ENCODE measurements around the gene HOXB7. TPM values are rescaled to one million over a fixed set of nuclear protein-coding genes. Genes with fewer than 3 reads are reported as not detected.

Gene HOXB7
- total RNA-seq, 1 experiment from 2014 or later, result not detected

DNA sequence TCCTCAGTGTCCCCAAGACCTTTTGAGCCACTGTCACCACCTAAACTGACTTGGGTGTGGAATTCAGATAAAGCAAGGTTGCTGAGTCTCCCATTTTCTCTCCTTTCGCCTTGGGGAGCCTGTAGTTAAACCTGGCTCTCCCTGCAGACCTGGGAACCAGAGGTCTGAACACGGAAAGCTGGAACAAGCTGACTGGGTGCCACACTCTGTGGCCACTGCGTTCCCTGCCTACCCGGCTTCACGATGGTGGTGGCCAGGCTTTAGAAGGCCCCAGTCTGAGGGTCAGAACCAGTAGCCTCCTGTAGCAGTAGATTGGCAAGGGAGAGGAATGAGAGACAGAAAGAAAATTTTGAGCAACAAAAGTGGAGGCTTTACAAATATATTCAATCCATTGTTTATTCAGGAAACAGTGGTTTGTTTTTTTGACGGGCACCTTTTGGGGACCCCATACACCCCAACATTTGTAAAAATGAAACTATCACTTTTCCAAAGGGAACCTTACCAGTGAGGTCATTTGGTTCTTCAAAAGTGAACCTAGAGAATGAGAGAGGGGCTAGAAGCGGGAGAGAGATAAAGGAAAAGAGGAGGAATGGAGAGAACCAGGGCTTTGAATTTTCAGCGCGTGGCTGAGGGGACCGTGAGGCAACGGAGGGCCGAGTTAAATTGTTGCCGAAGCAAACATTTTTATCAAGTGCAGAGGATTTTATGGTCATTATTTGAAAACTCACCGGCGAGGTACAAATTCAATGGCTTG lies 6.1 kb upstream of the HOXB7 start:
- Mint-ChIP-seq H3K27ac (no peak overlapping the region), H3K36me3 (no peaks in the 10 kb centered on the region), H3K4me1 (peaks cover 33% of the 10 kb centered on the region), H3K9me3 (no peaks in the 10 kb centered on the region), H3K27me3 (ENCODE audit: low read depth) (peaks cover 100% of the 10 kb centered on the region; the same call in 1 of the 2 replicates), H3K4me3 (no peak overlapping the region)
- TF ChIP-seq, protein P1, sequence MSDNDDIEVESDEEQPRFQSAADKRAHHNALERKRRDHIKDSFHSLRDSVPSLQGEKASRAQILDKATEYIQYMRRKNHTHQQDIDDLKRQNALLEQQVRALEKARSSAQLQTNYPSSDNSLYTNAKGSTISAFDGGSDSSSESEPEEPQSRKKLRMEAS (CRISPR knock-in tag; IDR thresholded peaks at IDR 0.05), result no peak
- TF ChIP-seq, protein P2, sequence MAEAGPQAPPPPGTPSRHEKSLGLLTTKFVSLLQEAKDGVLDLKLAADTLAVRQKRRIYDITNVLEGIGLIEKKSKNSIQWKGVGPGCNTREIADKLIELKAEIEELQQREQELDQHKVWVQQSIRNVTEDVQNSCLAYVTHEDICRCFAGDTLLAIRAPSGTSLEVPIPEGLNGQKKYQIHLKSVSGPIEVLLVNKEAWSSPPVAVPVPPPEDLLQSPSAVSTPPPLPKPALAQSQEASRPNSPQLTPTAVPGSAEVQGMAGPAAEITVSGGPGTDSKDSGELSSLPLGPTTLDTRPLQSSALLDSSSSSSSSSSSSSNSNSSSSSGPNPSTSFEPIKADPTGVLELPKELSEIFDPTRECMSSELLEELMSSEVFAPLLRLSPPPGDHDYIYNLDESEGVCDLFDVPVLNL (CRISPR knock-in tag; IDR thresholded peaks at IDR 0.05; ENCODE audit: borderline replicate concordance, low read depth), result no peak
- TF ChIP-seq GTF2I (CRISPR knock-in tag; conservative IDR thresholded peaks at IDR 0.05) (no peak), ZNF121 (CRISPR knock-in tag; IDR thresholded peaks at IDR 0.05) (no peak), ATF1 (CRISPR knock-in tag; IDR thresholded peaks at IDR 0.05) (no peak), SMAD3 (CRISPR knock-in tag; IDR thresholded peaks at IDR 0.05; ENCODE audit: borderline replicate concordance) (no peak), ZNF317 (CRISPR knock-in tag; IDR thresholded peaks at IDR 0.05; ENCODE audit: borderline replicate concordance, low read depth) (no peak), RELA (CRISPR knock-in tag; IDR thresholded peaks at IDR 0.05; ENCODE audit: borderline replicate concordance) (no peak), FOXK1 (CRISPR knock-in tag; IDR thresholded peaks at IDR 0.05) (no peak), CREB1 (CRISPR knock-in tag; IDR thresholded peaks at IDR 0.05) (no peak)
- TF ChIP-seq, protein P3, sequence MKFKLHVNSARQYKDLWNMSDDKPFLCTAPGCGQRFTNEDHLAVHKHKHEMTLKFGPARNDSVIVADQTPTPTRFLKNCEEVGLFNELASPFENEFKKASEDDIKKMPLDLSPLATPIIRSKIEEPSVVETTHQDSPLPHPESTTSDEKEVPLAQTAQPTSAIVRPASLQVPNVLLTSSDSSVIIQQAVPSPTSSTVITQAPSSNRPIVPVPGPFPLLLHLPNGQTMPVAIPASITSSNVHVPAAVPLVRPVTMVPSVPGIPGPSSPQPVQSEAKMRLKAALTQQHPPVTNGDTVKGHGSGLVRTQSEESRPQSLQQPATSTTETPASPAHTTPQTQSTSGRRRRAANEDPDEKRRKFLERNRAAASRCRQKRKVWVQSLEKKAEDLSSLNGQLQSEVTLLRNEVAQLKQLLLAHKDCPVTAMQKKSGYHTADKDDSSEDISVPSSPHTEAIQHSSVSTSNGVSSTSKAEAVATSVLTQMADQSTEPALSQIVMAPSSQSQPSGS (CRISPR knock-in tag; IDR thresholded peaks at IDR 0.05; ENCODE audit: borderline replicate concordance, low read depth), result no peak
- TF ChIP-seq, protein P4, sequence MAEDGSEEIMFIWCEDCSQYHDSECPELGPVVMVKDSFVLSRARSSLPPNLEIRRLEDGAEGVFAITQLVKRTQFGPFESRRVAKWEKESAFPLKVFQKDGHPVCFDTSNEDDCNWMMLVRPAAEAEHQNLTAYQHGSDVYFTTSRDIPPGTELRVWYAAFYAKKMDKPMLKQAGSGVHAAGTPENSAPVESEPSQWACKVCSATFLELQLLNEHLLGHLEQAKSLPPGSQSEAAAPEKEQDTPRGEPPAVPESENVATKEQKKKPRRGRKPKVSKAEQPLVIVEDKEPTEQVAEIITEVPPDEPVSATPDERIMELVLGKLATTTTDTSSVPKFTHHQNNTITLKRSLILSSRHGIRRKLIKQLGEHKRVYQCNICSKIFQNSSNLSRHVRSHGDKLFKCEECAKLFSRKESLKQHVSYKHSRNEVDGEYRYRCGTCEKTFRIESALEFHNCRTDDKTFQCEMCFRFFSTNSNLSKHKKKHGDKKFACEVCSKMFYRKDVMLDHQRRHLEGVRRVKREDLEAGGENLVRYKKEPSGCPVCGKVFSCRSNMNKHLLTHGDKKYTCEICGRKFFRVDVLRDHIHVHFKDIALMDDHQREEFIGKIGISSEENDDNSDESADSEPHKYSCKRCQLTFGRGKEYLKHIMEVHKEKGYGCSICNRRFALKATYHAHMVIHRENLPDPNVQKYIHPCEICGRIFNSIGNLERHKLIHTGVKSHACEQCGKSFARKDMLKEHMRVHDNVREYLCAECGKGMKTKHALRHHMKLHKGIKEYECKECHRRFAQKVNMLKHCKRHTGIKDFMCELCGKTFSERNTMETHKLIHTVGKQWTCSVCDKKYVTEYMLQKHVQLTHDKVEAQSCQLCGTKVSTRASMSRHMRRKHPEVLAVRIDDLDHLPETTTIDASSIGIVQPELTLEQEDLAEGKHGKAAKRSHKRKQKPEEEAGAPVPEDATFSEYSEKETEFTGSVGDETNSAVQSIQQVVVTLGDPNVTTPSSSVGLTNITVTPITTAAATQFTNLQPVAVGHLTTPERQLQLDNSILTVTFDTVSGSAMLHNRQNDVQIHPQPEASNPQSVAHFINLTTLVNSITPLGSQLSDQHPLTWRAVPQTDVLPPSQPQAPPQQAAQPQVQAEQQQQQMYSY (CRISPR knock-in tag; IDR thresholded peaks at IDR 0.05), result no peak
- TF ChIP-seq, protein P5, sequence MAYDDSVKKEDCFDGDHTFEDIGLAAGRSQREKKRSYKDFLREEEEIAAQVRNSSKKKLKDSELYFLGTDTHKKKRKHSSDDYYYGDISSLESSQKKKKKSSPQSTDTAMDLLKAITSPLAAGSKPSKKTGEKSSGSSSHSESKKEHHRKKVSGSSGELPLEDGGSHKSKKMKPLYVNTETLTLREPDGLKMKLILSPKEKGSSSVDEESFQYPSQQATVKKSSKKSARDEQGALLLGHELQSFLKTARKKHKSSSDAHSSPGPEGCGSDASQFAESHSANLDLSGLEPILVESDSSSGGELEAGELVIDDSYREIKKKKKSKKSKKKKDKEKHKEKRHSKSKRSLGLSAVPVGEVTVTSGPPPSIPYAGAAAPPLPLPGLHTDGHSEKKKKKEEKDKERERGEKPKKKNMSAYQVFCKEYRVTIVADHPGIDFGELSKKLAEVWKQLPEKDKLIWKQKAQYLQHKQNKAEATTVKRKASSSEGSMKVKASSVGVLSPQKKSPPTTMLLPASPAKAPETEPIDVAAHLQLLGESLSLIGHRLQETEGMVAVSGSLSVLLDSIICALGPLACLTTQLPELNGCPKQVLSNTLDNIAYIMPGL (CRISPR knock-in tag; IDR thresholded peaks at IDR 0.05), result no peak
- TF ChIP-seq, protein P6, sequence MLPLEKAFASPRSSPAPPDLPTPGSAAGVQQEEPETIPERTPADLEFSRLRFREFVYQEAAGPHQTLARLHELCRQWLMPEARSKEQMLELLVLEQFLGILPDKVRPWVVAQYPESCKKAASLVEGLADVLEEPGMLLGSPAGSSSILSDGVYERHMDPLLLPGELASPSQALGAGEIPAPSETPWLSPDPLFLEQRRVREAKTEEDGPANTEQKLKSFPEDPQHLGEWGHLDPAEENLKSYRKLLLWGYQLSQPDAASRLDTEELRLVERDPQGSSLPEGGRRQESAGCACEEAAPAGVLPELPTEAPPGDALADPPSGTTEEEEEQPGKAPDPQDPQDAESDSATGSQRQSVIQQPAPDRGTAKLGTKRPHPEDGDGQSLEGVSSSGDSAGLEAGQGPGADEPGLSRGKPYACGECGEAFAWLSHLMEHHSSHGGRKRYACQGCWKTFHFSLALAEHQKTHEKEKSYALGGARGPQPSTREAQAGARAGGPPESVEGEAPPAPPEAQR (CRISPR knock-in tag; IDR thresholded peaks at IDR 0.05), result no peak
- TF ChIP-seq, protein P7, sequence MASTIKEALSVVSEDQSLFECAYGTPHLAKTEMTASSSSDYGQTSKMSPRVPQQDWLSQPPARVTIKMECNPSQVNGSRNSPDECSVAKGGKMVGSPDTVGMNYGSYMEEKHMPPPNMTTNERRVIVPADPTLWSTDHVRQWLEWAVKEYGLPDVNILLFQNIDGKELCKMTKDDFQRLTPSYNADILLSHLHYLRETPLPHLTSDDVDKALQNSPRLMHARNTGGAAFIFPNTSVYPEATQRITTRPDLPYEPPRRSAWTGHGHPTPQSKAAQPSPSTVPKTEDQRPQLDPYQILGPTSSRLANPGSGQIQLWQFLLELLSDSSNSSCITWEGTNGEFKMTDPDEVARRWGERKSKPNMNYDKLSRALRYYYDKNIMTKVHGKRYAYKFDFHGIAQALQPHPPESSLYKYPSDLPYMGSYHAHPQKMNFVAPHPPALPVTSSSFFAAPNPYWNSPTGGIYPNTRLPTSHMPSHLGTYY (CRISPR knock-in tag; IDR thresholded peaks at IDR 0.05), result no peak
- TF ChIP-seq, protein P8, sequence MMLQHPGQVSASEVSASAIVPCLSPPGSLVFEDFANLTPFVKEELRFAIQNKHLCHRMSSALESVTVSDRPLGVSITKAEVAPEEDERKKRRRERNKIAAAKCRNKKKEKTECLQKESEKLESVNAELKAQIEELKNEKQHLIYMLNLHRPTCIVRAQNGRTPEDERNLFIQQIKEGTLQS (CRISPR knock-in tag; conservative IDR thresholded peaks at IDR 0.05), result no peak
- CTCF ChIA-PET, result interaction anchor here (0.7 to 2.8 kb wide), 14 partner anchors 11 to 435 kb away, joined by 3 to 13 read pairs (median 6); partner anchors contain the start of genes HOXB5 and PRAC2
- POLR2A ChIA-PET, result no interaction called here
- DNase-seq (ENCODE audit: low spot score) (no peak), ATAC-seq (no peak)
